ENCODE measurements around the gene LRP2.
"Not testable (repeated sequence)": the region's sequence is repeated elsewhere in the genome, so short reads cannot be mapped to it uniquely, and the experiment has no call there.

GRCh38 chr2:169304689-169305088 is 57.6 kb downstream of the LRP2 start:
- TF ChIP-seq POLR2A, CTCF (IDR thresholded peaks at IDR 0.05): not testable (repeated sequence)
